Mesendoderm (in vitro differentiated cells): ENCODE results near the gene NDUFB7. TPM values are rescaled to one million over a fixed set of nuclear protein-coding genes. Genes with fewer than 3 reads are reported as not detected.

ENCODE experiments used
- DNase-seq: peaks from one replicate; pipeline ENCODE4 v3.0.0; 2013
- H2AK5ac ChIP-seq: 2 replicates; pipeline ENCODE4 v1.6.1; 2013; ENCODE audit warnings: low read length, inconsistent platforms
- H2BK120ac ChIP-seq: 2 replicates; pipeline ENCODE4 v1.6.1; 2013; ENCODE audit warnings: low read depth, mild to moderate bottlenecking, low read length, moderate library complexity, mixed read lengths
- H2BK15ac ChIP-seq: replicated peaks from 2 replicates; pipeline ENCODE4 v1.6.1; 2013; ENCODE audit warnings: low read depth, mild to moderate bottlenecking, moderate library complexity
- H2BK5ac ChIP-seq: 2 replicates; pipeline ENCODE4 v1.6.1; 2013; ENCODE audit warnings: low read length, inconsistent platforms
- H3K18ac ChIP-seq: 2 replicates; pipeline ENCODE4 v1.6.1; 2013; ENCODE audit warnings: mild to moderate bottlenecking, low read length, mixed read lengths
- H3K23ac ChIP-seq: one replicate; pipeline ENCODE4 v1.6.1; 2013; ENCODE audit warnings: low read length
- H3K27ac ChIP-seq: 2 replicates; pipeline ENCODE4 v1.5.1; 2013; ENCODE audit warnings: low read depth, mild to moderate bottlenecking, inconsistent platforms, low read length, moderate library complexity
- H3K27me3 ChIP-seq: 2 replicates; pipeline ENCODE4 v1.6.1; 2013; ENCODE audit warnings: low read length, control low read depth, mild to moderate bottlenecking, inconsistent platforms; ENCODE audit not compliant: insufficient read depth, poor library complexity
- H3K36me3 ChIP-seq: 2 replicates; pipeline ENCODE4 v1.6.1; 2013; ENCODE audit warnings: low read length, inconsistent platforms; ENCODE audit not compliant: control insufficient read depth, insufficient read depth
- H3K4ac ChIP-seq: one replicate; pipeline ENCODE4 v1.6.1; 2013; ENCODE audit warnings: low read depth, mild to moderate bottlenecking, low read length, moderate library complexity
- H3K4me1 ChIP-seq: 2 replicates; pipeline ENCODE4 v1.6.1; 2013; ENCODE audit warnings: low read depth, low read length, inconsistent platforms; ENCODE audit not compliant: control insufficient read depth
- H3K4me2 ChIP-seq: 2 replicates; pipeline ENCODE4 v1.6.1; 2013; ENCODE audit warnings: low read length
- H3K4me3 ChIP-seq: 2 replicates; pipeline ENCODE4 v1.5.1; 2013; ENCODE audit warnings: mild to moderate bottlenecking, low read length
- H3K56ac ChIP-seq: one replicate; pipeline ENCODE4 v1.6.1; 2013; ENCODE audit warnings: low read length
- H3K79me1 ChIP-seq: 2 replicates; pipeline ENCODE4 v1.6.1; 2013; ENCODE audit warnings: low read length, inconsistent platforms
- H3K79me2 ChIP-seq: 2 replicates; pipeline ENCODE4 v1.6.1; 2013; ENCODE audit warnings: mild to moderate bottlenecking, low read length; ENCODE audit not compliant: control insufficient read depth, insufficient read depth
- H3K9ac ChIP-seq: 2 replicates; pipeline ENCODE4 v1.6.1; 2013; ENCODE audit warnings: low read length, inconsistent platforms
- H4K5ac ChIP-seq: one replicate; pipeline ENCODE4 v1.6.1; 2013; ENCODE audit warnings: low read length
- H4K8ac ChIP-seq: one replicate; pipeline ENCODE4 v1.6.1; 2013; ENCODE audit warnings: low read depth, mild to moderate bottlenecking, control low read depth, low read length, moderate library complexity
- WGBS: extraction: QIAGEN DNeasy Blood & Tissue Kit; methylation state at CpG from one replicate; pipeline ENCODE4 v1.1.7; 2013; ENCODE audit warnings: low lambda C conversion rate, missing lambda C conversion rate; ENCODE audit not compliant: insufficient coverage; ENCODE audit errors: extremely low coverage; 5-methylcytosine and 5-hydroxymethylcytosine counted together
- small RNA-seq: library from polyadenylated mRNA; stranded (forward); fragments of <200 nt; extraction: miRNeasy Mini kit (QIAGEN cat#:217004); gene quantifications from one replicate; pipeline ENCODE3, GENCODE V24; 2013; ENCODE audit not compliant: insufficient read depth

Gene NDUFB7

DNA sequence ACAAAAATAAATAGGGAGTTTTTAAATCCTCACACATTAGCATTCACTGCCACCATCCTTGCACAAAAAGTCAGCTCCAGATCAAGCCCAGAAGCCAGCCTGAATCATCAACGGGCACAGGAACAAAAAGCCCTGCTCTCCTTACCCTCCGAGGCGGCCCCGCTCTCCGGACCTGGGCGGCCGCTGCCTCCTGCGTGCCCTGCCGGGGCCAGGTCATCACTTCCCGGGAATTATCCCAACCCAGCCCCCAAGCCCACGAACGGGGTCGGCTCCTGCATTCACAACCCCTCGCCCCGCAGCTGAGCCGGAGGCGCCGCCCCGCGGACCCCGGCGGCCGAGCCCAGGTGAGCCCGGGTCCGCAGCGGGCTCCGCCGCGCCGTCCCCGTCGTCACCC lies 54.4 kb downstream of the NDUFB7 start:
- Histone ChIP-seq H3K27ac (peak overlapping the region; percentile 45), H3K36me3 (peaks cover 17% of the 10 kb centered on the region), H3K4me3 (peak overlapping the region; percentile 87), H4K8ac (no peak overlapping the region), H4K5ac (no peak overlapping the region), H3K4me1 (peaks cover 8% of the 10 kb centered on the region), H2BK15ac (no peak overlapping the region), H3K4me2 (peak overlapping the region; percentile 89), H2BK120ac (no peak overlapping the region), H3K23ac (no peak overlapping the region), H3K56ac (peak overlapping the region; percentile 97), H3K27me3 (no peaks in the 10 kb centered on the region), H3K4ac (peak overlapping the region; percentile 74), H3K18ac (peak overlapping the region; percentile 84), H3K9ac (peak overlapping the region; percentile 99), H3K79me1 (peaks cover 19% of the 10 kb centered on the region), H2BK5ac (no peak overlapping the region), H3K79me2 (peaks cover 25% of the 10 kb centered on the region), H2AK5ac (peak overlapping the region; percentile 36)
- DNase-seq: peak; percentile 33
- no CpG with 5 or more reads among the region's 32 CpGs for WGBS

DNA sequence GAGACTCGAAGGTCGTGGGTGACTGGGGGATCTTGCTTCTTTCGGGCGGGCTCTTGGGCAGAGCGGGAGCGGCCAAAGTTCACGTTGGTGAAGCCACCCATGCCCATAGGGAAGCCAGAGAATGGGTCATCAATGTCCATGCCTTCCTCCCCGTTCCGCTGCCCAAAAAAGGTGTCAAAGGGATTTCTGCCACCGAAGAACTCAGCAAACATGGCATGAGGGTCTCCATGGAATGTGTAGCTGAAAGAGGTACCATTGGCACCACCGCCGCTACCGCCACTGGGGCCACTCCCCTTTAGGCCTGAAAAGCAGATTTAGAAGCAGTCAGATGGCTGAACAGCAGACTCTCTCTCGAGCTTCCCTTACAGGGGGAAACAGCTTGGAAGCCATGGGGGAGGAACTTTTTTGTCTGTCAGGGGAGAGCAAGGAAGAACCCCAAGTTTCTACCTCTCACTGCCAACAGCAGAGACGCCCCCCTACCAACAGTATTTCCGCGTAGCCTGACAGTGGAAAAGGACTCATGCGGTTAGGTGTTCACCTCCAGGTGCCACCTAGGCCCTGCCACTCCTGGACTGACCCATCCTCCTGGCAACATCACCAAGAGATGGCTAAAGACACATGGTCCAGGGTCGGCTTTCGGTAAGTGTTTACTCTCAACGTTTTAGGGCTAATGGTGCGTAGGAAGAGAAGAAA lies 55.0 kb downstream of the NDUFB7 start:
- Histone ChIP-seq H3K4me1 (peaks cover 8% of the 10 kb centered on the region), H4K8ac (no peak overlapping the region), H3K4me2 (peak overlapping the region; percentile 89), H3K36me3 (peaks cover 17% of the 10 kb centered on the region), H3K27me3 (no peaks in the 10 kb centered on the region), H3K4me3 (peak overlapping the region; percentile 87), H3K27ac (peak overlapping the region; percentile 45), H3K9ac (peak overlapping the region; percentile 99), H3K79me1 (peaks cover 19% of the 10 kb centered on the region), H3K56ac (peak overlapping the region; percentile 97), H3K18ac (no peak overlapping the region), H3K4ac (no peak overlapping the region), H2BK15ac (no peak overlapping the region), H4K5ac (no peak overlapping the region), H2AK5ac (no peak overlapping the region), H2BK5ac (no peak overlapping the region), H3K23ac (no peak overlapping the region), H3K79me2 (peaks cover 25% of the 10 kb centered on the region), H2BK120ac (no peak overlapping the region)
- no peak for DNase-seq
- WGBS: no CpG with 5 or more reads among the region's 22 CpGs

Small RNA genes lying within 50 kb of the gene (small RNA-seq; reads per million reads assigned to genes)
- not detected for gene RN7SL842P
